ENCODE results near the gene MFNG. TPM values are rescaled to one million over a fixed set of nuclear protein-coding genes. Genes with fewer than 3 reads are reported as not detected.

MFNG gene
- total RNA-seq, 1 experiment from 2014 or later, result 4.5 TPM

- no TSS peak for BruUV-seq (replicated peaks)
- ChIA-PET CTCF (interaction anchor here (0.6 to 1.9 kb wide), 27 partner anchors 10 to 212 kb away, joined by 3 to 23 read pairs (median 4); partner anchors contain the start of gene MFNG), RAD21 (ENCODE audit: low non-redundant PET in 1 of 2, low total read pairs in 2 of 2, uncharacterized antibody in 2 of 2, unreplicated experiment in 2 of 2) (interaction anchor here (0.6 to 1.3 kb wide), 5 partner anchors 23 to 156 kb away, joined by 3 to 4 read pairs (median 3); partner anchors contain the start of gene CARD10 (in 1 of the 2)), POLR2A (interaction anchor here (0.5 to 1.1 kb wide), 2 partner anchors 95 to 171 kb away, joined by 3 to 4 read pairs; no protein-coding TSS in a partner anchor)
- H3K36me3 ChIP-seq (ENCODE audit: control insufficient read depth in 1 of 2, insufficient read depth in 2 of 2, low read length in 2 of 2), result no peaks in the 10 kb centered on the region
- H2AFZ ChIP-seq (ENCODE audit: low read depth, low read length, poor library complexity, severe bottlenecking), result no peak overlapping the region
- no peaks in the 10 kb centered on the region for H4K20me1 ChIP-seq (ENCODE audit: insufficient read depth)
- no peak overlapping the region for H3K4me3 ChIP-seq (replicated peaks in 1 of 2; ENCODE audit: low read depth in 1 of 2, low read length in 2 of 2)
- H3K9me3 ChIP-seq (ENCODE audit: control insufficient read depth in 1 of 2, insufficient read depth in 1 of 2, low read depth in 1 of 2, low read length in 2 of 2), result no peaks in the 10 kb centered on the region
- H3K4me2 ChIP-seq (ENCODE audit: low read length), result no peak overlapping the region
- peaks cover 6 to 37% of the 10 kb centered on the region in 2 experiments for H3K4me1 ChIP-seq (ENCODE audit: control insufficient read depth in 1 of 2, insufficient read depth in 2 of 2, low read length in 2 of 2)
- DNase-seq (ENCODE audit: low read depth, low spot score) (no peak), ATAC-seq (peak; percentile 85)
- no peaks in the 10 kb centered on the region for H3K9me2 ChIP-seq (ENCODE audit: insufficient read depth)
- H3K79me2 ChIP-seq (ENCODE audit: insufficient read depth, low read length), result no peaks in the 10 kb centered on the region
- H3K27ac ChIP-seq (ENCODE audit: low read depth, low read length), result no peak overlapping the region
- no peak for TF ChIP-seq POLR2A (IDR thresholded peaks at IDR 0.05; ENCODE audit: borderline replicate concordance, extremely low read depth, insufficient read depth, insufficient read length)
- TF ChIP-seq YY1 (IDR thresholded peaks at IDR 0.05; ENCODE audit: extremely low read depth, insufficient replicate concordance, low read depth, low read length), result no peak
- no peak for TF ChIP-seq ZNF274 (IDR thresholded peaks at IDR 0.05; ENCODE audit: low read depth, low read length)
- TF ChIP-seq SIN3A (IDR thresholded peaks at IDR 0.05; ENCODE audit: low read depth), result no peak
- TF ChIP-seq CTCF (IDR thresholded peaks at IDR 0.05 in 2 of 3, conservative IDR thresholded peaks at IDR 0.05 in 1 of 3; ENCODE audit: borderline replicate concordance in 1 of 3, insufficient read depth in 1 of 3, low read depth in 2 of 3, low read length in 2 of 3), result peak; percentile 70 to 91 (median 90)
- TF ChIP-seq SRF (IDR thresholded peaks at IDR 0.05; ENCODE audit: low read depth), result no peak
- peak; percentile 78 for TF ChIP-seq RAD21 (IDR thresholded peaks at IDR 0.05; ENCODE audit: low read depth)
- TF ChIP-seq ELF1 (IDR thresholded peaks at IDR 0.05; ENCODE audit: borderline replicate concordance, low read depth), result no peak
- no peak for TF ChIP-seq EZH2phosphoT487 (IDR thresholded peaks at IDR 0.05; ENCODE audit: borderline replicate concordance)
- TF ChIP-seq ZFX (IDR thresholded peaks at IDR 0.05), result no peak
- no peaks in the 10 kb centered on the region for H3K27me3 ChIP-seq (ENCODE audit: insufficient read depth, low read length)
- intact Hi-C loops (cut with micrococcal nuclease), result no loop called here
- H3K9ac ChIP-seq (ENCODE audit: low read length), result no peak overlapping the region
Measured at GRCh38 chr22:37472418-37473006, 13.7 kb downstream of the MFNG start.

Measured in HCT116 (cell line).